Small intestine (tissue), 7 donors: ENCODE measurements around the gene ZNF74. TPM values are rescaled to one million over a fixed set of nuclear protein-coding genes. Genes with fewer than 3 reads are reported as not detected.

Experiments used
- DNase-seq, 2 donors: peaks; one replicate each; pipeline versions ENCODE4 v3.0.0 to v3.0.0-alpha.2; 2013
- FAIRE-seq: peaks from 2 replicates; lab custom pipeline; 2012; peaks lifted over from hg19 to GRCh38; lab: Jason Lieb, UNC
- H3K27ac ChIP-seq, 3 donors: one replicate each; pipeline ENCODE4 v1.5.1; 2013; ENCODE audit warnings: low read length in 2 of 3, mild to moderate bottlenecking in 2 of 3, control low read depth in 1 of 3, inconsistent platforms in 1 of 3, low read depth in 1 of 3, moderate library complexity in 1 of 3
- H3K27me3 ChIP-seq, 3 donors: one replicate each; pipeline ENCODE4 v1.6.1; 2013; ENCODE audit warnings: low read length in 3 of 3, inconsistent platforms in 1 of 3; ENCODE audit not compliant: control insufficient read depth in 3 of 3, insufficient read depth in 3 of 3
- H3K36me3 ChIP-seq, 3 donors: one replicate each; pipeline ENCODE4 v1.6.1; 2013; ENCODE audit warnings: low read length in 3 of 3, inconsistent platforms in 1 of 3, low read depth in 1 of 3, mild to moderate bottlenecking in 1 of 3, moderate library complexity in 1 of 3; ENCODE audit not compliant: control insufficient read depth in 3 of 3, insufficient read depth in 2 of 3
- H3K4me1 ChIP-seq, 3 donors: one replicate each; pipeline ENCODE4 v1.6.1; 2013; ENCODE audit warnings: low read length in 2 of 3, inconsistent platforms in 1 of 3, low read depth in 1 of 3, mild to moderate bottlenecking in 1 of 3, moderate library complexity in 1 of 3; ENCODE audit not compliant: control insufficient read depth in 3 of 3, insufficient read depth in 2 of 3
- H3K4me3 ChIP-seq, 3 donors: one replicate each; pipeline ENCODE4 v1.5.1; 2013; ENCODE audit warnings: low read length in 3 of 3, control low read depth in 1 of 3, inconsistent platforms in 1 of 3, low read depth in 1 of 3, mild to moderate bottlenecking in 1 of 3, moderate library complexity in 1 of 3
- H3K9me3 ChIP-seq, 2 donors: one replicate each; pipeline ENCODE4 v1.6.1; 2013; ENCODE audit warnings: low read depth in 1 of 2, low read length in 1 of 2; ENCODE audit not compliant: control insufficient read depth in 2 of 2, insufficient read depth in 1 of 2
- WGBS, 3 donors: extraction: QIAGEN DNeasy Blood & Tissue Kit; methylation state at CpG; one replicate each; pipeline ENCODE4 v1.1.7; 2013; 5-methylcytosine and 5-hydroxymethylcytosine counted together
- polyA plus RNA-seq, 4 donors: library from polyadenylated mRNA; stranded (reverse) in 3 of 4; unstranded in 1 of 4; fragments of 200-250 nt in 3 of 4; fragments of 120-200 nt in 1 of 4; gene quantifications; one replicate each; pipeline versions ENCODE4 v1.2.1 to v1.2.3, GENCODE V29; 2013
- donor health status: healthy with polysubstance abuse.
- donor health status: control.
- donor health status: control.
- donor health status: Bipolar disorder and iron deficiency.
- donor health status: healthy.

ZNF74 gene
- polyA plus RNA-seq, 4 donors, result 2.5 to 10.6 (median 4.2) TPM

- Histone ChIP-seq H3K36me3 (peaks cover 0 to 28% (median 0%) of the 10 kb centered on the region in 3 donors), H3K9me3 (peaks cover 0 to 3% of the 10 kb centered on the region in 2 donors), H3K4me1 (peaks cover 1 to 37% (median 7%) of the 10 kb centered on the region in 3 donors), H3K27me3 (peaks cover 28 to 90% (median 38%) of the 10 kb centered on the region in 3 donors), H3K4me3 (no peak overlapping the region), H3K27ac (no peak overlapping the region)
- no peak for FAIRE-seq
- no peak for DNase-seq
- 93 to 95% (median 93%) methylated on average over 11 of the region's 11 CpGs for WGBS, 3 donors
These were observed 39.2 kb downstream of the ZNF74 start for GRCh38 chr22:20433191-20433590.

- Histone ChIP-seq H3K27ac (no peak overlapping the region), H3K4me3 (no peak overlapping the region), H3K36me3 (peaks cover 0 to 24% (median 0%) of the 10 kb centered on the region in 3 donors), H3K27me3 (peaks cover 30 to 92% (median 38%) of the 10 kb centered on the region in 3 donors), H3K9me3 (peaks cover 0 to 3% of the 10 kb centered on the region in 2 donors), H3K4me1 (peaks cover 1 to 38% (median 7%) of the 10 kb centered on the region in 3 donors)
- no peak for FAIRE-seq
- DNase-seq, result no peak
- WGBS, 3 donors, result 70 to 76% (median 73%) methylated on average over 4 of the region's 4 CpGs
These were observed 39.8 kb downstream of the ZNF74 start for GRCh38 chr22:20433686-20434241.

GRCh38 chr22:20434264-20434751 is 40.4 kb downstream of the ZNF74 start:
- Histone ChIP-seq H3K4me3 (no peak overlapping the region), H3K36me3 (peaks cover 0 to 20% (median 0%) of the 10 kb centered on the region in 3 donors), H3K4me1 (peaks cover 1 to 37% (median 7%) of the 10 kb centered on the region in 3 donors), H3K27ac (no peak overlapping the region), H3K27me3 (peaks cover 28 to 92% (median 38%) of the 10 kb centered on the region in 3 donors), H3K9me3 (peaks cover 0 to 3% of the 10 kb centered on the region in 2 donors)
- DNase-seq (no peak), FAIRE-seq (no peak)
- WGBS, 3 donors, result 89 to 94% (median 92%) methylated on average over 10 to 12 of the region's 12 CpGs

- DNase-seq (no peak), FAIRE-seq (no peak)
- peaks cover 1 to 32% (median 6%) of the 10 kb centered on the region in 3 donors for H3K4me1 ChIP-seq
- H3K4me3 ChIP-seq, result no peak overlapping the region
- peaks cover 0 to 3% of the 10 kb centered on the region in 2 donors for H3K9me3 ChIP-seq
- peaks cover 28 to 89% (median 38%) of the 10 kb centered on the region in 3 donors for H3K27me3 ChIP-seq
- peaks cover 0 to 22% (median 0%) of the 10 kb centered on the region in 3 donors for H3K36me3 ChIP-seq
- 80 to 92% (median 91%) methylated on average over 3 of the region's 3 CpGs for WGBS, 3 donors
- H3K27ac ChIP-seq, result no peak overlapping the region
These were observed 40.8 kb downstream of the ZNF74 start for GRCh38 chr22:20434773-20435172.

- WGBS, 3 donors, result 52 to 60% (median 54%) methylated on average over 10 to 11 of the region's 11 CpGs
- peaks cover 1 to 23% (median 4%) of the 10 kb centered on the region in 3 donors for H3K4me1 ChIP-seq
- peaks cover 24 to 83% (median 38%) of the 10 kb centered on the region in 3 donors for H3K27me3 ChIP-seq
- H3K36me3 ChIP-seq, result peaks cover 0 to 24% (median 0%) of the 10 kb centered on the region in 3 donors
- peak overlapping the region in 2 of 3 donors; percentile 23 to 46 for H3K4me3 ChIP-seq
- no peak overlapping the region for H3K27ac ChIP-seq
- H3K9me3 ChIP-seq, result peaks cover 0 to 3% of the 10 kb centered on the region in 2 donors
- DNase-seq, result no peak
- FAIRE-seq, result no peak
These were observed 41.7 kb downstream of the ZNF74 start for GRCh38 chr22:20435436-20436306.

GRCh38 chr22:20436307-20436767 is 42.4 kb downstream of the ZNF74 start:
- no peak for FAIRE-seq
- H3K27ac ChIP-seq, result peak overlapping the region in 2 of 3 donors; percentile 53 to 60
- peak overlapping the region; percentile 14 to 64 (median 46) for H3K4me3 ChIP-seq
- peaks cover 19 to 77% (median 32%) of the 10 kb centered on the region in 3 donors for H3K27me3 ChIP-seq
- H3K36me3 ChIP-seq, result peaks cover 0 to 30% (median 0%) of the 10 kb centered on the region in 3 donors
- peaks cover 0 to 3% of the 10 kb centered on the region in 2 donors for H3K9me3 ChIP-seq
- DNase-seq, result peak in 1 of 2 donors; percentile 54
- H3K4me1 ChIP-seq, result peaks cover 0 to 21% (median 2%) of the 10 kb centered on the region in 3 donors
- WGBS, 3 donors, result 0 to 2% (median 1%) methylated on average over 13 to 56 of the region's 56 CpGs

- Histone ChIP-seq H3K27ac (peak overlapping the region in 2 of 3 donors; percentile 53 to 60), H3K4me1 (peaks cover 0 to 21% (median 0%) of the 10 kb centered on the region in 3 donors), H3K9me3 (peaks cover 0 to 3% of the 10 kb centered on the region in 2 donors), H3K36me3 (peaks cover 0 to 34% (median 0%) of the 10 kb centered on the region in 3 donors), H3K27me3 (peaks cover 17 to 70% (median 27%) of the 10 kb centered on the region in 3 donors), H3K4me3 (peak overlapping the region; percentile 14 to 64 (median 46))
- WGBS, 3 donors, result 2 to 3% (median 2%) methylated on average over 45 to 61 of the region's 61 CpGs
- FAIRE-seq, result no peak
- DNase-seq, result no peak
These were observed 43.0 kb downstream of the ZNF74 start for GRCh38 chr22:20436768-20437612.
